GM19193 (cell line): ENCODE measurements around the gene PDRG1.

ENCODE experiments used
- POLR2A ChIP-seq: IDR thresholded peaks from 4 replicates; pipeline ENCODE4 v1.6.1; 2011; ENCODE audit not compliant: insufficient read depth, insufficient read length; ENCODE audit errors: extremely low read depth

The PDRG1 gene

DNA sequence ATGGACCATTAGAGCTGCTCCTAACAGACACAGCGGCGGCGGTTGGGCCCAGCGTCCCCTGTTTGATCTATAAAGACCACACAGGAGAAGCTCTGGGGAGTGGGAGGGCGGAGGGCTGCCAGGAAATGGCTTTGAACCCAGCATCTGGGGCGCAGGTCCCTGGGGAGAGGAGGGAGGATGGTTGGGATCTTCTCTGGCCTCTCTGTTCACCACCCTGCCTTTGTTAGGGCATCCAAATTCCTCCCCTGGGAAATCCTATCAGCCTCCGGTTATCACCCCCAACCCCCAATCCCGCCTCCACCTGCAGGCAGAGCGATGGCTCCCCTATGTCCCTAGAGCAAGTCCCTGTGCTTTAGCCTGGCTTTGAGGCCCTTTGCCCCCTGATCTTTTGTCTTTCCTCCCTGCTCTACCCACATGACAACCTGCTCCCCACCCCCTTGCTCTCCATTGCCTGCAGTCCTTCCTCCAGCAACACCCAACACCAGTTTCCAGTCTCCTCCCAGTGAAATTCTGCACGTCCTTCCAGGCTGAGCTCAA, 23.2 kb upstream of the PDRG1 start:
- TF ChIP-seq POLR2A: no peak

DNA sequence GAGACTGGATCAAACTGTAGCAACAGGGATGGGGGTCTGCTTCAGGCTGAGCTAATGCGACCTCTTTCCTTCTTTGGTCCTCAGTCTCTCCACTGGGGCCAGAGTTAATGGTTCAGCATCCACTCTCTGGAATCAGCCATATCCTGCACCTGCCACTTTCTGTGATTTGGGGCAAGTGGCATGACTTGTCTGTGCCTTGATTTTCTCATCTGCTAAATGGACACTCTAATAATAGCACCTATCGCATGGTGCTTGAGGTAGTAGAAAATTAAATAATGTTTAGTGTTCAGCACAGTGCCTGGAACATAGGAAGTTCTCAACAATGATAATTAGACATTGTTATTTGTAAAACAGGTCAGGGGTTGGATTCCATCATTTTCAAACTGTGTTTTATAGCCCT, 22.4 kb upstream of the PDRG1 start:
- no peak for TF ChIP-seq POLR2A

DNA sequence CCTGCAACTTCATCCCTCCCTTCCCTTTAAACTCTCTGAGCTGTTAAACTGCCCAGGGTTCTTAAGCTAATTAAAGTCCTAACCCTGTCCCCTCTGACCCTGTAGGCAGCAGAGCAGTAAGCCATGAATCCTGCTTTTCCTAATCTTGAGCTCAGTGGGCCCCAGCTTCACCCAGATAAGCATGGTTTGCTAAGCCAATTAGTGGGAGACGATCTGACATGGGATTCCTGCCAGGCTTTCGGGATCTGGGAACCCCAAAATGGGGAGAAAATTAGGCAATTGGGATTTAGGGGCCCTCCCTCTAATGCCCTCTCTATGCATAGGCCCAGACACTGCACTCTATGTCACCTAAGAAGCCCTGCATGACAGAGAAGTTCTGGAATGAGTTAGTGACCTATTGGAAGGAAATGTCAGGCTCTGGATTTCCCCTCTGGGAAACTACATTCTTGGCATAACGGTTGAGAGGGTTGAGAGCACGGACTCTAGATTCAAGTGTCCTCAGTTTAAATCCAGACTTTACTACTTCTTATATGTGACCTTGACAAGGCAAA, 20.7 kb upstream of the PDRG1 start:
- TF ChIP-seq POLR2A: no peak

DNA sequence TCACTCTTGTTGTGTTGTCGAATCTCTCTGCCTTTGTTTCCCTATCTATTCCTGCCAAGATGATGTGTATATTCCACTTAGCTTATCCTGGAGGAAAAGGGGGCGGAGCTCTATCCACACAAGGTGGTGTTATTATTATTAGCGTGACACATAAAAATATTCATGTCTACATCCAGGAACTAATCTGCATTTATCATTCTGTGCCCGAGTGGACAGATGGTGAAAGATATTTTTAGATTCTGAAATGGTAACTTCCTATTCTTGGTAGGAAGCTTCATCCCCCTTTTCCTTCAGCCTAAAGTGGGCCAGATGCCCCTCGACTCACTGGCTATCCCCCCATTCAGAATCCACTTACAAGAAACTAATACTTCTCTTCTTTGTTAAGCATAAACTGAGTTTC, 18.1 kb upstream of the PDRG1 start:
- TF ChIP-seq POLR2A: no peak

DNA sequence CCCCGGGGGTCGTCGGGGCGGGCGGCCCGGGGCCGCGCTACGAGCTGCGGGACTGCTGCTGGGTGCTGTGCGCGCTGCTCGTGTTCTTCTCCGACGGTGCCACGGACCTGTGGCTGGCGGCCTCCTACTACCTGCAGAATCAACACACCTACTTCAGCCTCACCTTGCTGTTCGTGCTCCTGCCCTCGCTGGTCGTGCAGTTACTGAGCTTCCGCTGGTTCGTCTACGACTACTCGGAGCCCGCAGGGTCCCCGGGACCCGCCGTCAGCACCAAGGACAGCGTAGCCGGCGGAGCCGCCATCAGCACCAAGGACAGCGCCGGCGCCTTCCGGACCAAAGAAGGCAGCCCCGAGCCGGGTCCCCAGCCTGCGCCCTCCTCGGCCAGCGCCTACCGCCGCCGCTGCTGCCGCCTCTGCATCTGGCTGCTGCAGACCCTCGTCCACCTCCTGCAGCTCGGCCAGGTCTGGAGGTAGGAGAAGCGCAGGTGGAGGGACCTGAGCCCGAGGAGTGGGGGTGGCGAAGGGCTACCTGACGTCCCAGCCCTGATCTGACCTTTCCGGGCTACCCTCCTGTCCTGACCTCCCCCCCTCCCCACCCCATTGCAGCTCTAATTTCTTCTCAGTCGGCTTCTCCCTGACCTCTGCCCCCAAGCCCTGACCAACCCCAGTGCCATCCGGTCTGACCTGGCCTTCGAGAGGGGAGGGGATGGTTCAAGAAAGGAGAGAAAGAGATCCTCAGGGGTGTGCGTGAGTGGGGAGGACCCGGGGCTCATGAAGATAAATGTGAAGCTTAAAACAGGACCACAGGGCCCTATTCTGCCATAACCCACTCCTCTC, 16.7 kb upstream of the PDRG1 start:
- no peak for TF ChIP-seq POLR2A

DNA sequence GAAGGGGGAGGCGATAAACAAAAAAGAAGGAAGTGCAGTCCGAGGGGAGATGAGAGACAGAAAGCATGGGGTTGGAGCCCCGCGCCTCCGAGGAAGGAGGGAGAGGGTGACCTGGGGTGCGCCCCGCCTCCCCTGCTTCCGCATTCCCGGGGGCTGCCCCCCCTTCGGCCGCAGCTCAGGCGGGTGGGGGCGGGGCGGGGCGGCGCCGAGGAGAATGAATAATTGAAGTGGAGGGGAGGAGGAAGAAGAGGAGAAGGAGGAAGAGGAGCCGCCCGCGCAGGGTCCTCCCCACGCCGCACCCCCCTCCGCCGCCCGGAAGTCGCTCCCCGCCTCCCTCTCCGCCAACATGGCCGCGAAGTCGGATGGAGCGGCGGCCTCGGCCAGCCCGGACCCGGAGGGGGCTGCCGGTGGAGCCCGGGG, 16.0 kb upstream of the PDRG1 start, which contains the start of gene XKR7:
Gene XKR7, plus strand, starts transcription at position 322 of the 420 bp plus-strand sequence. Its CDS starts 25 bp downstream, at position 347.
- no peak for TF ChIP-seq POLR2A

DNA sequence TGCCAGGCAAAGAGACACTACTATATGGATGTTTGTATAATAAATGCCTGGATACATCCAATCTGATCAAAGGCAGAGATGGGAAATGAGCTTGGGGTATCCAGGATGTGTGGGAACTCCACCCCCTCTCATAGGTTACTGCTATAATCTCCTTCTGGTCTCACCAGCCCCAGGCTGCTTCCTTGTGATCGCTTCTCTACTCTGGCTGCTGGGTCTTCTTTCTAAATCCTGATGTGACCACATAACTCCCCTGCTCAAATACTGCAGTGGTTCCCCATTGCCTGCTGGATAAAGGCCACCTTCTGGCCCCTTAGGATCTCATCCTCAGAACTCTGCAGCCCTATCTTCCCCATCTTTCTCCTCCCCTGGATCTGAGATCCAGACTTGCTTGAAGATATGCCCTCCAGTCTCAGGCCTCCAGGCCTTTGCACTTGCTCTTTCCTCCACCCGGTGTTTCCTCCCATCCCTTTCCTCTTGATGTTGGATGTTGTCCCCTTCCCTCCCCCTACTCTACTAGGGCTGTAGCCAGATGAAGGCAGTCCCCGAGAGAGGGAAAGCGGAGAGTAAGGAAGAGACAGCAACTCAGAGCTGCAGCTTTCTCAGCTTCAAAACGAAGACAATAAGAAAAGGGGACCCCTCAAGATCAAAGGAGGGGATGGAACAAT, 15.3 kb upstream of the PDRG1 start:
- no peak for TF ChIP-seq POLR2A

DNA sequence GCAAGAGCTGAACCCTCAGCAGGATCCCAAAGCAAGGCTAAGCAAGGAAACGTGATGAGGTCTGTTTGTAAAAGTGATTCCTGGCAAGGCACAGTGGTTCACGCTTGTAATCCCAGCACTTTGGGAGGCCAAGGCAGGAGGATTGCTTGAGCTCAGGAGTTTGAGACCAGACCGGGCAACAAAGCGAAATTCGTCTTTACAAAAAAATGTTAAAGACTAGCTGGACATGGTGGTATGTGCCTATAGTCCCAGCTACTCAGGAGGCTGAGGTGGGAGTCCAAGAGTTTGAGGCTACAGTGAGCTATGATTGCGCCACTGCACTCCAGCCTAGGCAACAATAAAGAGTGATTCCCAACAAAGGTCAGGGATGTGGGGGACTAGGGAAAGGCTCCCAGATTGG, 12.0 kb upstream of the PDRG1 start:
- no peak for TF ChIP-seq POLR2A

DNA sequence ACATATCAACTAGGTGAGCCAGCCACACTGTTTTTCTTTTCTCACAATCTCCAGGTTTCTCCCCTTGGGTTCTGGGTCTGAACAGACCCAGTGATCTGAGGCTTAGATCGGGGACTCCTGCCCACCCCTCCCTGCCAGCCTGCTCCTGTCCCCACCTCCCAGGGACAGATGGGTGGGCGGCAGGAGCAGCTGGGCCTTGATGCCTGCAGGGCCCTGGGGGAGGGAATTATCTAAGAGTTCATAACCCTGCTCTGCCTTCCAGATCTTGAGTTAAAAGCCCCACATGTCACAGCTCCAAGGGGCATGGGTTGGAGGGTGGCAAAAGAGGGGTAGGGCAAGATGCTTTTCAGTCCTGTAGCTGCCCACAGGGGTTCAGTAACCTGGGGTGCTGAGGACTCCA, 10.9 kb upstream of the PDRG1 start:
- no peak for TF ChIP-seq POLR2A

DNA sequence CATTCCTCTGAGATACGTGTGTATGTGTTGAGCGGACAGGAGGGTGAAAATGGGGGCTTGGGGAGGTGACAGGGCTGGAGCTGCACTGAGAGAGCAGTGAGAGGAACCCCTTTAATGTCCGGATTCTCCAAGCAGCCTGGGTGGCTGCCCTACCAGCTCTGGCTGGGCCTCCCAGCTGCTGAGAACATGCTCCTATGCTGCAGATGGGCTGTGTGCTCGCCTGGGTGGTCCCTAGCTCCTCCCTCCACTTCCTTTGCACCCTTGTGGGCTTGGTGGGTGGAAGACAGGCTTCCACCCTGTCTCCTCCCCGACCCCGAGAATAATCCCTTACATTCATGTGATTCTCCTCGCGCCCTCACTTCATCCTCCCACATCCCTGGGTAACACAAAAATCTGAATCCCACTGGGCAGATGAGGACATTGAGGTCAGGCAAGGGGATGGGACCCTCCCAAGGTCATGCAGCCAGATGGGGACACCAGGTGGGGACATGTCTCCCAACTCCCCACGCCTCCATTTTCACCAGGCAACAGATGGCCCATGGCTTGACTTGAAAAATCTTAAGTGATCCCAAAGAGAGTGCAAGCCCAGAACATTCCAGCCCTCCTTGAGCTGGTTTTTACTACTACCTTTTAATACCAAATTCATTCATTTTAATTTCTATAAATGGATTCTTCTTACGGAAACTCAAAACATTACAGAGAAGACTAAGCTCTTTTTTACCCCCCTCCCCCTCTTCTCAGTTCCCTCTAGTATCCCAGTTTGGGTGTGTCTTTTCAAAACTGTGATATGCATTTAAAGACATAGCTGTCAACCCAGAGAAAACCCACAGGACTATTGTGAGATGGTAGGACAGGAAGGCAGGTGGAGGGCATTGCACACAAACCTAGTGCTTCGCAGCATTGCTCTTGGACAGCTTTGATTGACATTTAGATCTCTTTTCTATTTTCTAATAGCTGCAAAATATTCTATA, 5.0 kb upstream of the PDRG1 start:
- no peak for TF ChIP-seq POLR2A

DNA sequence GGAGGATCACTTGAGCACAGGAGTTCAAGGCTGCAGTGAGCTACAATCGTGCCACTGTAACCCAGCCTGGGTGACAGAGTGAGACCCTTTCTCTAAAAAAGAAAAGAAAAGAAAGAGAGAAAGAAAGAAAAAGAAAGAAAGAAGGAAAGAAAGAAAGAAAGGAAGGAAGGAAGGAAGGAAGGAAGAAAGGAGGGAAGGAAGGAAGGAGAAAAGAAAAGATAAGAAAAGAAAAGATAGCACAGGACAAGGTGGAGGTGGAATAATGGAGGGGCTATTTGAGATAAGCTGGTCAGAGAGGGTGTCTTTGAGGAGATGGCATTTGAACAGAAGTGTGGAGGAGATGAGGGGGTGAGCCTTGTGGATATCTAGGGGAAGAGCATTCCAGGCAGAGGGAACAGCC, 2.7 kb upstream of the PDRG1 start:
- no peak for TF ChIP-seq POLR2A

DNA sequence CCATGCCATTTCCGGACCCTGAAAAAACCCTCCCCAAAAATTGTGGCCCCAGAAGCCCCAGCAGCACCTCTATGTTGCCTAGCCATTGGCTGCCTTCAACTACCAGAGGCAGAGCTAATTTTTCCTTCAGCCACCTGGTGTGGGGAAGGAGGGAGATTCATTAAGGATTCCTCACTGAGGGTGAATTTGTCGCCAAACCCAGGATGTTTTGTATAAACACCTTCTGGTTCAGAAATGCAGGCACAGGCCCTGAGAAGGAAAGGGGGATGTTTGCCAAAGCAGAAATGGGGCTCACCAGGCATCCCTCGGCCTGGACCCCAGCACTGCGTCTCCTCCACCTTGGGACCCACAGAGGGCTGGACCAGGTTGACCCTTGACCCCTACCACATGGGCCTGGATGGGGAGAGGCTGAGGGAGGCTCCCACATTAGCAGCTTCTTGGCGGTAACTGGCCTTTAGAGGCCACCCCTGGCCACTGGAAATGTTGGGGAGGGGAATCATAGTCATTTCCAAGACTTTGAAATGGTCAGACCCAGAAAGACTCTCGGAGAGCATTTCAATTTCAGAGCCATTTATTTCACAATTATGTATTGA, 1.8 kb upstream of the PDRG1 start:
- TF ChIP-seq POLR2A: no peak

DNA sequence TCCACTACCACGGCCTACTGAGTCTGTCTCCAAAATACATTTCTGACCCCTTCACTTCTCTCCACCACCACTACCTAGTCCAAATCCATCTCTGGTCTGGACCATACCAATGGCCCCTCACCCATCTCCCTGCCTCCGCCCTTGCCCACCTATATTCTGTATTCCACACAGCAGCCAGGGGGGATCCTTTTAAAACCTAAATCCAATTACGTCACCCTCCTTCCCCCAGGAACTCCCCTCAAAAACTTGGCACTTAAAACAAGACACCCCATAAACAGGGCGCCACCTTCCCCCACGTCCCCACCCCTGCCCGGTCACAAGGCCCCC, 680 bp downstream of the PDRG1 start:
- TF ChIP-seq POLR2A: no peak
